HepG2 (cell line): Measurements from ENCODE around the gene C1QB. TPM values are rescaled to one million over a fixed set of nuclear protein-coding genes. Genes with fewer than 3 reads are reported as not detected.
A peak's percentile ranks its signal among the peaks of the same experiment; 100 is the strongest.

Experiments used
- ARNTL ChIP-seq: sonication (generic); formaldehyde crosslinking; IDR thresholded peaks from 2 replicates; pipeline ENCODE4 v1.4.0; 2020; ENCODE audit warnings: mild to moderate bottlenecking, missing genetic modification reagents
- CEBPB ChIP-seq: IDR thresholded peaks from 2 replicates; pipeline ENCODE4 v1.6.1; 2011; ENCODE audit warnings: low read depth, low read length, improper control_type of control experiment, borderline replicate concordance
- FOSL2 ChIP-seq: sonication (generic); formaldehyde crosslinking; IDR thresholded peaks from 2 replicates; pipeline ENCODE4 v1.4.0; 2020; ENCODE audit warnings: missing genetic modification reagents
- HNRNPK ChIP-seq: fragments of 200-400 bp; formaldehyde crosslinking; IDR thresholded peaks from 2 replicates; pipeline ENCODE4 v1.6.1; 2018; ENCODE audit warnings: low read length, low read depth, moderate library complexity, mild to moderate bottlenecking; ENCODE audit not compliant: poor library complexity, severe bottlenecking
- HOXA5 ChIP-seq: sonication (generic); formaldehyde crosslinking; IDR thresholded peaks from 2 replicates; pipeline ENCODE4 v1.4.0; 2020; ENCODE audit warnings: missing genetic modification reagents
- KLF15 ChIP-seq: sonication (generic); formaldehyde crosslinking; IDR thresholded peaks from 2 replicates; pipeline ENCODE4 v1.8.1; 2023; ENCODE audit warnings: borderline replicate concordance, mild to moderate bottlenecking, inconsistent platforms, missing genetic modification reagents, mixed read lengths
- NFKB2 ChIP-seq: sonication (generic); formaldehyde crosslinking; IDR thresholded peaks from 2 replicates; pipeline ENCODE4 v1.4.0; 2020; ENCODE audit warnings: missing genetic modification reagents, borderline replicate concordance
- NR0B2 ChIP-seq: sonication (generic); formaldehyde crosslinking; IDR thresholded peaks from 2 replicates; pipeline ENCODE4 v1.4.0; 2020; ENCODE audit warnings: mild to moderate bottlenecking, missing genetic modification reagents
- PBX3 ChIP-seq: sonication (generic); formaldehyde crosslinking; IDR thresholded peaks from 2 replicates; pipeline ENCODE4 v1.8.1; 2023; ENCODE audit warnings: missing genetic modification reagents, inconsistent platforms, borderline replicate concordance
- RAD21 ChIP-seq: fragments of 450-650 bp; formaldehyde crosslinking; IDR thresholded peaks from 2 replicates; pipeline ENCODE4 v1.5.0; 2020; ENCODE audit warnings: mild to moderate bottlenecking
- RFXANK ChIP-seq: IDR thresholded peaks from 2 replicates; pipeline ENCODE4 v1.6.1; 2016
- SIX1 ChIP-seq: sonication (generic); formaldehyde crosslinking; IDR thresholded peaks from 2 replicates; pipeline ENCODE4 v1.4.0; 2020; ENCODE audit warnings: missing genetic modification reagents, borderline replicate concordance
- SOX5 ChIP-seq: IDR thresholded peaks from 2 replicates; pipeline ENCODE4 v1.6.1; 2016; ENCODE audit warnings: borderline replicate concordance
- TFDP2 ChIP-seq: sonication (generic); formaldehyde crosslinking; IDR thresholded peaks from 2 replicates; pipeline ENCODE4 v1.4.0; 2020; ENCODE audit warnings: missing genetic modification reagents
- ZBTB49 ChIP-seq: sonication (generic); formaldehyde crosslinking; IDR thresholded peaks from 2 replicates; pipeline ENCODE4 v1.4.0; 2020; ENCODE audit warnings: missing genetic modification reagents, borderline replicate concordance
- ZFP91 ChIP-seq: sonication (generic); formaldehyde crosslinking; IDR thresholded peaks from 2 replicates; pipeline ENCODE4 v1.9.0; 2022; ENCODE audit warnings: missing genetic modification reagents, mild to moderate bottlenecking, borderline replicate concordance
- ZNF263 ChIP-seq: sonication (generic); formaldehyde crosslinking; IDR thresholded peaks from 2 replicates; pipeline ENCODE4 v1.4.0; 2020; ENCODE audit warnings: missing genetic modification reagents
- ZNF382 ChIP-seq: sonication (generic); formaldehyde crosslinking; IDR thresholded peaks from 2 replicates; pipeline ENCODE4 v1.5.0; 2020; ENCODE audit warnings: missing genetic modification reagents, mild to moderate bottlenecking, borderline replicate concordance
- ZNF432 ChIP-seq: sonication (generic); formaldehyde crosslinking; IDR thresholded peaks from 2 replicates; pipeline ENCODE4 v1.5.0; 2020; ENCODE audit warnings: missing genetic modification reagents, mild to moderate bottlenecking, borderline replicate concordance
- ZNF556 ChIP-seq: sonication (generic); formaldehyde crosslinking; IDR thresholded peaks from 2 replicates; pipeline ENCODE4 v1.4.0; 2020; ENCODE audit warnings: mild to moderate bottlenecking, missing genetic modification reagents, borderline replicate concordance
- ZNF772 ChIP-seq: sonication (generic); formaldehyde crosslinking; IDR thresholded peaks from 2 replicates; pipeline ENCODE4 v1.5.0; 2020; ENCODE audit warnings: mild to moderate bottlenecking, missing genetic modification reagents
- ZNF841 ChIP-seq: sonication (generic); formaldehyde crosslinking; IDR thresholded peaks from 2 replicates; pipeline ENCODE4 v1.8.1; 2023; ENCODE audit warnings: missing genetic modification reagents, borderline replicate concordance
- ZNF891 ChIP-seq: sonication (generic); formaldehyde crosslinking; IDR thresholded peaks from 2 replicates; pipeline ENCODE4 v1.5.0; 2020; ENCODE audit warnings: mild to moderate bottlenecking, missing genetic modification reagents
- polyA plus RNA-seq, 8 experiments: library from polyadenylated mRNA; depleted of rRNA in 3 of 8; stranded (reverse) in 7 of 8; unstranded in 1 of 8; fragments of >200 nt; fragmentation: Illumina TruSeq in 4 of 8; extraction: Trizol in 4 of 8; gene quantifications; 2 replicates each; pipeline versions ENCODE4 v1.2.1 to v1.2.3, GENCODE V29; 2011 to 2016; ENCODE audit warnings: low read depth in 4 of 8, missing spikeins in 1 of 8, mixed read lengths in 1 of 8; ENCODE audit not compliant: insufficient read depth in 1 of 8
- total RNA-seq, 5 experiments: library from RNA; depleted of rRNA; stranded (reverse); fragments of >200 nt; fragmentation: Illumina TruSeq; extraction: Trizol; gene quantifications; 2 replicates each; pipeline ENCODE4 v1.2.3, GENCODE V29; 2016; ENCODE audit warnings: low read depth in 1 of 5

C1QB gene
- total and polyA plus RNA-seq, 2 of the 13 experiments (the other 11 are each of a cell fraction or from before 2014, with no cell fraction given): not detected

- TF ChIP-seq TFDP2: no peak
- TF ChIP-seq ZNF891 (CRISPR knock-in tag): 0 out of 2 replicates have a peak, but pooled peaks have one; percentile 19
- no peak for TF ChIP-seq SIX1 (CRISPR knock-in tag)
- TF ChIP-seq HOXA5 (CRISPR knock-in tag): 0 out of 2 replicates have a peak, but pooled peaks have one; percentile 24
- TF ChIP-seq FOSL2 (CRISPR knock-in tag): no peak
- peak; percentile 65 for TF ChIP-seq HNRNPK
- TF ChIP-seq ARNTL: no peak
- TF ChIP-seq ZNF841 (CRISPR knock-in tag): no peak
- no peak for TF ChIP-seq ZNF432
- no peak for TF ChIP-seq SOX5 (CRISPR knock-in tag)
- TF ChIP-seq ZNF382 (CRISPR knock-in tag): no peak
- no peak for TF ChIP-seq ZNF556 (CRISPR knock-in tag)
- TF ChIP-seq RAD21 (CRISPR knock-in tag): peak; percentile 92
- TF ChIP-seq ZNF263 (CRISPR knock-in tag): no peak
- no peak for TF ChIP-seq KLF15 (CRISPR knock-in tag)
- no peak for TF ChIP-seq ZNF772 (CRISPR knock-in tag)
- peak; percentile 53; the same call in 1 of the 2 replicates for TF ChIP-seq NFKB2 (CRISPR knock-in tag)
- TF ChIP-seq RFXANK (CRISPR knock-in tag): no peak
- no peak for TF ChIP-seq ZBTB49 (CRISPR knock-in tag)
- TF ChIP-seq CEBPB: no peak
- TF ChIP-seq ZFP91: peak; percentile 19; the same call in 1 of the 2 replicates
- TF ChIP-seq PBX3 (CRISPR knock-in tag): no peak
- no peak for TF ChIP-seq NR0B2 (CRISPR knock-in tag)
Measured at GRCh38 chr1:22641906-22642636, 11.0 kb upstream of the C1QB start (continued).
